ENCODE measurements around the gene S1PR5. TPM values are rescaled to one million over a fixed set of nuclear protein-coding genes. Genes with fewer than 3 reads are reported as not detected.
A peak's percentile ranks its signal among the peaks of the same experiment; 100 is the strongest.

The S1PR5 gene
- total RNA-seq, 1 experiment from 2014 or later: 2.4 TPM

DNA sequence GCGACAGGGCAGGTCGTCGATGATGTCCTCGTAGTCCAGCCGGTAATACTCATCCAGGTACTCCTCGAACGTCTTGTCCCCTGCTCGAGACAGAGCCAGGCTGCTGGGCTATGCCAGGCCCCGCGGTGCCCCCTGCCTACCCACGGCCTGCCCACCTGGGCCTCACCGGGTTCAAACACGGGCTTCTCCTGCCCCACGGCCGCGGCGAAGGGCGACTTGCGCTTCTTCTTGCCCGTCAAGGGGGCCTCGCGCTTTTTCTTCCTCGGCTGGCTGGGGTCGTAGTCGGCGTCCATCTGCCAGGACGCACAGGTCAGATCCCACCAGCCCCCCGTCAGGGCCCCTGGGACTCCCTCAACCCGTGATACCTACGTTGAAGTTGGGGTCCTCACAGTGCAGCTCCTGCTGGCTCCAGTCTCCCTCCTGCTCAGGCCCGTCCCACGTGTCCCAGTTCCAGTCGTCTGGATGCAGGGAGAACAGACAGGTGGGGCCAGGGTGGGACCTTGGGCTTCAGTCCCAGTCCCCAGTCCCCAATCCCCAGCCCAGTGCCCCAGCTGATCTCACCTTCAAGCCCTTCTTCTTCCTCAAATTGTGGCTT, 40.5 kb upstream of the S1PR5 start:
- peaks cover 47% of the 10 kb centered on the region for H3K36me3 ChIP-seq (ENCODE audit: low read depth, low read length)
- H4K20me1 ChIP-seq (ENCODE audit: low read length): no peaks in the 10 kb centered on the region
- H2AFZ ChIP-seq (ENCODE audit: low read length): no peak overlapping the region
- CTCF ChIA-PET: no interaction called here
- H3K27ac ChIP-seq (ENCODE audit: low read length): no peak overlapping the region
- H3K9me2 ChIP-seq (replicated peaks; ENCODE audit: low read length): no peaks in the 10 kb centered on the region
- H3K4me2 ChIP-seq (ENCODE audit: low read length): no peak overlapping the region
- H3K4me1 ChIP-seq (ENCODE audit: insufficient read depth, low read length): no peaks in the 10 kb centered on the region
- intact Hi-C loops (cut with micrococcal nuclease): no loop called here
- no peaks in the 10 kb centered on the region for H3K79me2 ChIP-seq (ENCODE audit: low read length)
- TF ChIP-seq, protein P1, sequence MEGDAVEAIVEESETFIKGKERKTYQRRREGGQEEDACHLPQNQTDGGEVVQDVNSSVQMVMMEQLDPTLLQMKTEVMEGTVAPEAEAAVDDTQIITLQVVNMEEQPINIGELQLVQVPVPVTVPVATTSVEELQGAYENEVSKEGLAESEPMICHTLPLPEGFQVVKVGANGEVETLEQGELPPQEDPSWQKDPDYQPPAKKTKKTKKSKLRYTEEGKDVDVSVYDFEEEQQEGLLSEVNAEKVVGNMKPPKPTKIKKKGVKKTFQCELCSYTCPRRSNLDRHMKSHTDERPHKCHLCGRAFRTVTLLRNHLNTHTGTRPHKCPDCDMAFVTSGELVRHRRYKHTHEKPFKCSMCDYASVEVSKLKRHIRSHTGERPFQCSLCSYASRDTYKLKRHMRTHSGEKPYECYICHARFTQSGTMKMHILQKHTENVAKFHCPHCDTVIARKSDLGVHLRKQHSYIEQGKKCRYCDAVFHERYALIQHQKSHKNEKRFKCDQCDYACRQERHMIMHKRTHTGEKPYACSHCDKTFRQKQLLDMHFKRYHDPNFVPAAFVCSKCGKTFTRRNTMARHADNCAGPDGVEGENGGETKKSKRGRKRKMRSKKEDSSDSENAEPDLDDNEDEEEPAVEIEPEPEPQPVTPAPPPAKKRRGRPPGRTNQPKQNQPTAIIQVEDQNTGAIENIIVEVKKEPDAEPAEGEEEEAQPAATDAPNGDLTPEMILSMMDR (conservative IDR thresholded peaks at IDR 0.05; ENCODE audit: low read depth, low read length): no peak
- no peak overlapping the region for H3K4me3 ChIP-seq (ENCODE audit: low read length)
- no peaks in the 10 kb centered on the region for H3F3A ChIP-seq (ENCODE audit: low read length, unreplicated experiment)
- H3K9ac ChIP-seq (ENCODE audit: low read length): no peak overlapping the region
- no peaks in the 10 kb centered on the region for H3K9me3 ChIP-seq (ENCODE audit: low read length)
- H3K27me3 ChIP-seq (ENCODE audit: low read length): no peaks in the 10 kb centered on the region
- no peak for ATAC-seq
- POLR2A ChIA-PET (ENCODE audit: unreplicated experiment): no interaction called here
- BruUV-seq (replicated peaks): no TSS peak
- no peak for DNase-seq

DNA sequence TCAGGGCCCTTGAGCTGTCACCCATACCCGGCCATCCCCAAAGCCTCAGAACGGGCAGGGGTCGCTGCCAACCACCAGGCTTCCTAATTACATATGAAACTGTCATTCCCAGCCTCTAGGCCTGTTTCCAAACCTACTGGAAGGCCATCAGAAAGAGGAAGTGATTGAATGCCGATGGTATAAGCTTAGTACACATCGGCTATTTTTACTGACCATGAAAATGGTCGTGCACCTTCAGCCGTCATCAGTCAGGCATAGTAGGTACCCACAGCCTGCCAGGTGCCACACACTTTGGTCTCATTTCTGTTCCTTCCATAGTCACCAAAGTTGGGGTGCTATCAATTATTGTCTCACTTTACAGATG, 38.3 kb upstream of the S1PR5 start:
- DNase-seq: no peak
- CTCF ChIA-PET: interaction anchor here (0.6 kb wide), 1 partner anchor 50 kb away, joined by 6 read pairs; no protein-coding TSS in a partner anchor
- Histone ChIP-seq H3K9me3 (ENCODE audit: low read length) (no peaks in the 10 kb centered on the region), H3K27me3 (ENCODE audit: low read length) (no peaks in the 10 kb centered on the region), H3K9ac (ENCODE audit: low read length) (no peak overlapping the region), H3K27ac (ENCODE audit: low read length) (no peak overlapping the region), H3K4me1 (ENCODE audit: insufficient read depth, low read length) (no peaks in the 10 kb centered on the region), H3F3A (ENCODE audit: low read length, unreplicated experiment) (no peaks in the 10 kb centered on the region), H3K4me3 (ENCODE audit: low read length) (no peak overlapping the region), H3K9me2 (replicated peaks; ENCODE audit: low read length) (no peaks in the 10 kb centered on the region), H3K4me2 (ENCODE audit: low read length) (no peak overlapping the region), H4K20me1 (ENCODE audit: low read length) (no peaks in the 10 kb centered on the region), H2AFZ (ENCODE audit: low read length) (no peak overlapping the region), H3K36me3 (ENCODE audit: low read depth, low read length) (peaks cover 49% of the 10 kb centered on the region), H3K79me2 (ENCODE audit: low read length) (no peaks in the 10 kb centered on the region)
- ATAC-seq: no peak
- TSS peak; percentile 22 for BruUV-seq (replicated peaks)
- TF ChIP-seq, protein P1 (conservative IDR thresholded peaks at IDR 0.05; ENCODE audit: low read depth, low read length): no peak
- TF ChIP-seq EZH2 (IDR thresholded peaks at IDR 0.05; ENCODE audit: low read length, unreplicated experiment) (no peak), EZH2phosphoT487 (IDR thresholded peaks at IDR 0.05; ENCODE audit: borderline replicate concordance, low read length) (no peak)
- intact Hi-C loops (cut with micrococcal nuclease): no loop called here
- POLR2A ChIA-PET (ENCODE audit: unreplicated experiment): no interaction called here

- H3K4me1 ChIP-seq (ENCODE audit: insufficient read depth, low read length): no peaks in the 10 kb centered on the region
- no peaks in the 10 kb centered on the region for H3K9me2 ChIP-seq (replicated peaks; ENCODE audit: low read length)
- CTCF ChIA-PET: no interaction called here
- no peaks in the 10 kb centered on the region for H3K27me3 ChIP-seq (ENCODE audit: low read length)
- intact Hi-C loops (cut with micrococcal nuclease): no loop called here
- H3K27ac ChIP-seq (ENCODE audit: low read length): no peak overlapping the region
- H3K79me2 ChIP-seq (ENCODE audit: low read length): no peaks in the 10 kb centered on the region
- ATAC-seq (no peak), DNase-seq (no peak)
- no peak overlapping the region for H2AFZ ChIP-seq (ENCODE audit: low read length)
- H3K36me3 ChIP-seq (ENCODE audit: low read depth, low read length): peaks cover 47% of the 10 kb centered on the region
- H3K4me3 ChIP-seq (ENCODE audit: low read length): no peak overlapping the region
- H3K4me2 ChIP-seq (ENCODE audit: low read length): no peak overlapping the region
- H4K20me1 ChIP-seq (ENCODE audit: low read length): no peaks in the 10 kb centered on the region
- H3F3A ChIP-seq (ENCODE audit: low read length, unreplicated experiment): no peaks in the 10 kb centered on the region
- no TSS peak for BruUV-seq (replicated peaks)
- no peaks in the 10 kb centered on the region for H3K9me3 ChIP-seq (ENCODE audit: low read length)
- no peak for TF ChIP-seq EZH2phosphoT487 (IDR thresholded peaks at IDR 0.05; ENCODE audit: borderline replicate concordance, low read length)
- TF ChIP-seq, protein P1 (conservative IDR thresholded peaks at IDR 0.05; ENCODE audit: low read depth, low read length): no peak
- TF ChIP-seq EZH2 (IDR thresholded peaks at IDR 0.05; ENCODE audit: low read length, unreplicated experiment): no peak
- POLR2A ChIA-PET (ENCODE audit: unreplicated experiment): interaction anchor here (0.6 kb wide), 1 partner anchor 13 kb away, joined by 3 read pairs; no protein-coding TSS in a partner anchor
- H3K9ac ChIP-seq (ENCODE audit: low read length): no peak overlapping the region
Measured at GRCh38 chr19:10554760-10555609, 37.7 kb upstream of the S1PR5 start.

Measured in PC-3 (cell line).